Measurements from ENCODE around the gene NFIC. TPM values are rescaled to one million over a fixed set of nuclear protein-coding genes. Genes with fewer than 3 reads are reported as not detected.
A peak's percentile ranks its signal among the peaks of the same experiment; 100 is the strongest.

The NFIC gene
- total RNA-seq, 1 experiment from 2014 or later, result 8.0 TPM

DNA sequence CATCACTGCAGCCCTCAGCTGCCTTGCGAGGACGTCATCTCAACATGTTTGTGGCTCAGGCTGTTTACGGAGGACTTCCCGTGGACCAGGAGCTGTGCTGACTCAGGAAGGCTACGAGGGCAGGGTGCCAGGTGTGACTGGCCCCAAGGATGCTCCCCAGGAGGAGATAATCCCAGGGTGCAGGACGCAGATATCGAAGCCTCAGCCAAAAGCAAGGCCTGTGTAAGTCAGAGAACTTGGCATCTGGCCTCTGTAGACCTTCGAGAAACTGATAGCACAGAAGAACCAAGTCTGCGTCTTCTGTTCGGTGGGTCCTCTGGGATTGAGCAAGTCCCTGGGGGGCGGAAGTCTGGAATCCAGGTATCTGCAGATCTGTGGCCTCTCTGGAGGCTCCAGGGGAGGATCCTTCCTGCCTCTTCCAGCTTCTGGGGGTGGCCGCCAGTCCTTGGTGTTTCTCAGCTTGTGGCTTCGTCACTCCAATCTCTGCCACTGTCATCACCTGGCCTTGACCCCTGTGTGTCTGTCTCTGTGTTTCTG is 136.7 kb downstream of the NFIC start:
- Histone ChIP-seq H3T11ph (ENCODE audit: low read length) (no peak overlapping the region), H2AK5ac (ENCODE audit: insufficient read length, low read length) (no peak overlapping the region), H3K27me3 (ENCODE audit: insufficient read depth, low read length) (no peaks in the 10 kb centered on the region), H4K8ac (replicated peaks; ENCODE audit: insufficient read length, low read depth, low read length) (no peak overlapping the region), H3K4ac (ENCODE audit: low read depth, low read length) (no peak overlapping the region), H3K23ac (ENCODE audit: insufficient read length, low read depth, low read length) (no peak overlapping the region), H2BK20ac (ENCODE audit: low read depth, low read length, poor library complexity, severe bottlenecking) (no peak overlapping the region), H3K23me2 (ENCODE audit: insufficient read length, low read depth, low read length, poor library complexity, severe bottlenecking) (peaks cover 21% of the 10 kb centered on the region), H2BK120ac (ENCODE audit: low read depth, low read length, poor library complexity, severe bottlenecking) (no peak overlapping the region), H3K27ac (ENCODE audit: insufficient read length, low read depth, low read length) (no peak overlapping the region), H3K79me2 (ENCODE audit: insufficient read depth, low read length) (peaks cover 8% of the 10 kb centered on the region; the same call in 1 of the 2 replicates), H3K18ac (ENCODE audit: insufficient read length, low read depth, low read length) (no peak overlapping the region), H4K91ac (ENCODE audit: insufficient read length, low read depth, low read length) (no peak overlapping the region), H3K56ac (ENCODE audit: insufficient read length, low read depth, low read length) (no peak overlapping the region), H3K4me2 (ENCODE audit: insufficient read depth, insufficient read length, low read length) (no peak overlapping the region), H4K20me1 (ENCODE audit: control insufficient read depth, insufficient read depth, insufficient read length) (no peaks in the 10 kb centered on the region), H2BK5ac (ENCODE audit: insufficient read length, low read length) (no peak overlapping the region), H3K79me1 (ENCODE audit: insufficient read depth, low read depth, low read length, poor library complexity, severe bottlenecking) (no peaks in the 10 kb centered on the region), H2BK12ac (ENCODE audit: insufficient read length, low read depth, low read length) (no peak overlapping the region), H2BK15ac (ENCODE audit: low read depth, low read length) (no peak overlapping the region), H3K9ac (ENCODE audit: extremely low read depth, insufficient read length, low read length) (no peak overlapping the region), H3K4me1 (ENCODE audit: insufficient read depth, low read length) (no peaks in the 10 kb centered on the region), H4K5ac (ENCODE audit: insufficient read length, low read depth, low read length) (no peak overlapping the region), H3K9me3 (ENCODE audit: control insufficient read depth, low read depth, low read length) (no peaks in the 10 kb centered on the region), H2AFZ (ENCODE audit: low read length) (no peak overlapping the region), H3K14ac (ENCODE audit: insufficient read depth, low read length) (no peak overlapping the region)
- TF ChIP-seq, protein P1, sequence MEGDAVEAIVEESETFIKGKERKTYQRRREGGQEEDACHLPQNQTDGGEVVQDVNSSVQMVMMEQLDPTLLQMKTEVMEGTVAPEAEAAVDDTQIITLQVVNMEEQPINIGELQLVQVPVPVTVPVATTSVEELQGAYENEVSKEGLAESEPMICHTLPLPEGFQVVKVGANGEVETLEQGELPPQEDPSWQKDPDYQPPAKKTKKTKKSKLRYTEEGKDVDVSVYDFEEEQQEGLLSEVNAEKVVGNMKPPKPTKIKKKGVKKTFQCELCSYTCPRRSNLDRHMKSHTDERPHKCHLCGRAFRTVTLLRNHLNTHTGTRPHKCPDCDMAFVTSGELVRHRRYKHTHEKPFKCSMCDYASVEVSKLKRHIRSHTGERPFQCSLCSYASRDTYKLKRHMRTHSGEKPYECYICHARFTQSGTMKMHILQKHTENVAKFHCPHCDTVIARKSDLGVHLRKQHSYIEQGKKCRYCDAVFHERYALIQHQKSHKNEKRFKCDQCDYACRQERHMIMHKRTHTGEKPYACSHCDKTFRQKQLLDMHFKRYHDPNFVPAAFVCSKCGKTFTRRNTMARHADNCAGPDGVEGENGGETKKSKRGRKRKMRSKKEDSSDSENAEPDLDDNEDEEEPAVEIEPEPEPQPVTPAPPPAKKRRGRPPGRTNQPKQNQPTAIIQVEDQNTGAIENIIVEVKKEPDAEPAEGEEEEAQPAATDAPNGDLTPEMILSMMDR (conservative IDR thresholded peaks at IDR 0.05), result no peak
- Mint-ChIP-seq H3K9me3 (no peaks in the 10 kb centered on the region; a peak in 1 of 5 replicates), H3K36me3 (ENCODE audit: insufficient read depth in 1 of 3, low read depth in 3 of 3) (peaks cover under 1 to 2% (median under 1%) of the 10 kb centered on the region in 3 experiments; a peak in 5 of 7 replicates), H3K27ac (0 out of 7 replicates have a peak overlapping the region, but pooled peaks of 1 of the 3 experiments have one; percentile 16), H3K27me3 (ENCODE audit: low read depth) (no peaks in the 10 kb centered on the region), H3K4me3 (no peak overlapping the region), H3K4me1 (peaks cover 21 to 35% of the 10 kb centered on the region in 2 experiments)
- no peak for DNase-seq
- WGBS (ENCODE audit: extremely low coverage, insufficient read length, low lambda C conversion rate), result no CpG with 5 or more reads among the region's 13 CpGs
